Common myeloid progenitor, CD34-positive (primary cell): ENCODE results near the gene RBM34.

Experiments
- CTCF ChIA-PET: fragments of 350-600 bp; sonication (Branson Sonifier 250); formaldehyde crosslinking; loops from one replicate; lab custom pipeline; 2021; ENCODE audit warnings: antibody characterized with exemption; lab: Charles Lee
- POLR2A ChIA-PET: fragments of 350-600 bp; sonication (Branson Sonifier 250); formaldehyde crosslinking; loops from one replicate; lab custom pipeline; 2021; ENCODE audit warnings: antibody characterized with exemption; lab: Charles Lee
- DNase-seq, 3 donors: peaks; one replicate each; pipeline versions ENCODE4 v3.0.0 to v3.0.0-alpha.2; 2013
- H3K27ac ChIP-seq, 2 experiments: 1 replicate in 1 of 2; 2 replicates in 1 of 2; pipeline ENCODE4 v1.7.0; 2013; ENCODE audit warnings: inconsistent platforms in 2 of 2, low read length in 2 of 2, mild to moderate bottlenecking in 2 of 2, low read depth in 1 of 2, moderate library complexity in 1 of 2; ENCODE audit not compliant: severe bottlenecking in 2 of 2, insufficient read depth in 1 of 2, poor library complexity in 1 of 2
- H3K27me3 ChIP-seq, 5 experiments: replicated peaks in 2 of 5; 1 replicate in 3 of 5; 2 replicates in 2 of 5; pipeline versions ENCODE4 v1.6.1 to v1.7.0; 2013; ENCODE audit warnings: low read length in 4 of 5, mild to moderate bottlenecking in 2 of 5, moderate library complexity in 2 of 5, inconsistent platforms in 1 of 5; ENCODE audit not compliant: insufficient read depth in 5 of 5, control insufficient read depth in 4 of 5
- H3K36me3 ChIP-seq, 4 experiments: 1 replicate in 2 of 4; 2 replicates in 2 of 4; pipeline versions ENCODE4 v1.6.1 to v1.7.0; 2013; ENCODE audit warnings: low read length in 3 of 4, control low read depth in 1 of 4, mild to moderate bottlenecking in 1 of 4; ENCODE audit not compliant: control insufficient read depth in 4 of 4, insufficient read depth in 4 of 4
- H3K4me1 ChIP-seq, 4 experiments: 1 replicate in 3 of 4; 2 replicates in 1 of 4; pipeline versions ENCODE4 v1.6.1 to v1.7.1; 2013; ENCODE audit warnings: low read length in 3 of 4, mild to moderate bottlenecking in 3 of 4, control low read depth in 1 of 4, inconsistent platforms in 1 of 4, moderate library complexity in 1 of 4; ENCODE audit not compliant: control insufficient read depth in 4 of 4, insufficient read depth in 4 of 4; ENCODE audit errors: control extremely low read depth in 1 of 4
- H3K4me3 ChIP-seq, 7 experiments: 1 replicate in 4 of 7; 2 replicates in 3 of 7; pipeline versions ENCODE4 v1.5.1 to v1.7.0; 2013; ENCODE audit warnings: mild to moderate bottlenecking in 7 of 7, low read length in 6 of 7, moderate library complexity in 6 of 7, inconsistent platforms in 2 of 7, low read depth in 2 of 7, control low read depth in 1 of 7; ENCODE audit not compliant: insufficient read depth in 4 of 7, control insufficient read depth in 1 of 7; ENCODE audit errors: extremely low read depth in 1 of 7
- H3K9me3 ChIP-seq, 5 experiments: 1 replicate in 4 of 5; 2 replicates in 1 of 5; pipeline versions ENCODE4 v1.6.1 to v1.7.1; 2013; ENCODE audit warnings: low read length in 4 of 5, mild to moderate bottlenecking in 2 of 5, inconsistent platforms in 1 of 5, low read depth in 1 of 5, moderate library complexity in 1 of 5; ENCODE audit not compliant: control insufficient read depth in 4 of 5, insufficient read depth in 2 of 5; ENCODE audit errors: control extremely low read depth in 1 of 5
- WGBS: methylation state at CpG from one replicate; pipeline ENCODE4 v1.1.5; 2013; ENCODE audit not compliant: insufficient coverage; 5-methylcytosine and 5-hydroxymethylcytosine counted together

Gene RBM34

GRCh38 chr1:235131961-235132360 lies 29.1 kb downstream of the RBM34 start:
- Histone ChIP-seq H3K27ac (no peak overlapping the region), H3K4me1 (peaks cover 7 to 12% (median 11%) of the 10 kb centered on the region in 4 experiments), H3K4me3 (no peak overlapping the region), H3K36me3 (peaks cover 18 to 42% (median 31%) of the 10 kb centered on the region in 4 experiments), H3K9me3 (no peaks in the 10 kb centered on the region), H3K27me3 (no peaks in the 10 kb centered on the region)
- CTCF ChIA-PET, result interaction anchor here (1.4 kb wide), 2 partner anchors 12 to 25 kb away, joined by 3 read pairs; no protein-coding TSS in a partner anchor
- POLR2A ChIA-PET, result interaction anchor here (1.3 kb wide), 1 partner anchor 14 kb away, joined by 3 read pairs; no protein-coding TSS in a partner anchor
- DNase-seq, result no peak
- WGBS, result 80% methylated on average over 1 of the region's 6 CpGs

- no peak overlapping the region for H3K27ac ChIP-seq
- WGBS, result 90% methylated on average over 6 of the region's 7 CpGs
- H3K36me3 ChIP-seq, result peaks cover 9 to 34% (median 25%) of the 10 kb centered on the region in 4 experiments
- H3K4me1 ChIP-seq, result peaks cover 11 to 20% (median 19%) of the 10 kb centered on the region in 4 experiments
- no peaks in the 10 kb centered on the region for H3K9me3 ChIP-seq
- no peaks in the 10 kb centered on the region for H3K27me3 ChIP-seq
- DNase-seq, result no peak
- ChIA-PET CTCF (no interaction called here), POLR2A (no interaction called here)
- H3K4me3 ChIP-seq, result no peak overlapping the region
Measured at GRCh38 chr1:235130766-235131270, 30.2 kb downstream of the RBM34 start.

- Histone ChIP-seq H3K4me1 (peaks cover 11 to 20% (median 19%) of the 10 kb centered on the region in 4 experiments), H3K9me3 (no peaks in the 10 kb centered on the region), H3K27me3 (no peaks in the 10 kb centered on the region), H3K4me3 (no peak overlapping the region), H3K27ac (no peak overlapping the region), H3K36me3 (peaks cover 4 to 28% (median 19%) of the 10 kb centered on the region in 4 experiments)
- ChIA-PET CTCF (interaction anchor here (0.9 kb wide), 1 partner anchor 26 kb away, joined by 3 read pairs; no protein-coding TSS in a partner anchor), POLR2A (no interaction called here)
- DNase-seq, result no peak
- WGBS, result 100% methylated on average over 4 of the region's 4 CpGs
Measured at GRCh38 chr1:235129774-235130570, 31.1 kb downstream of the RBM34 start.

GRCh38 chr1:235128456-235129328 lies 32.4 kb downstream of the RBM34 start, which contains the start of gene TOMM20:
TOMM20 (minus strand) TSS chr1:235128837; CDS start chr1:235128715, 122 bp downstream.
- Histone ChIP-seq H3K36me3 (peaks cover 3 to 28% (median 14%) of the 10 kb centered on the region in 4 experiments), H3K27me3 (no peaks in the 10 kb centered on the region), H3K4me1 (peaks cover 11 to 20% (median 19%) of the 10 kb centered on the region in 4 experiments), H3K9me3 (no peaks in the 10 kb centered on the region), H3K4me3 (peak within 1 kb of the TSS; percentile 64 to 98 (median 92)), H3K27ac (peak within 1 kb of the TSS; percentile 90 to 97)
- ChIA-PET CTCF (interaction anchor here (0.8 to 0.9 kb wide), 2 partner anchors 28 to 35 kb away, joined by 3 read pairs; no protein-coding TSS in a partner anchor), POLR2A (no interaction called here)
- WGBS, result 0% methylated on average over 62 of the region's 67 CpGs
- DNase-seq, result peak; percentile 98 to 99 (median 99)

DNA sequence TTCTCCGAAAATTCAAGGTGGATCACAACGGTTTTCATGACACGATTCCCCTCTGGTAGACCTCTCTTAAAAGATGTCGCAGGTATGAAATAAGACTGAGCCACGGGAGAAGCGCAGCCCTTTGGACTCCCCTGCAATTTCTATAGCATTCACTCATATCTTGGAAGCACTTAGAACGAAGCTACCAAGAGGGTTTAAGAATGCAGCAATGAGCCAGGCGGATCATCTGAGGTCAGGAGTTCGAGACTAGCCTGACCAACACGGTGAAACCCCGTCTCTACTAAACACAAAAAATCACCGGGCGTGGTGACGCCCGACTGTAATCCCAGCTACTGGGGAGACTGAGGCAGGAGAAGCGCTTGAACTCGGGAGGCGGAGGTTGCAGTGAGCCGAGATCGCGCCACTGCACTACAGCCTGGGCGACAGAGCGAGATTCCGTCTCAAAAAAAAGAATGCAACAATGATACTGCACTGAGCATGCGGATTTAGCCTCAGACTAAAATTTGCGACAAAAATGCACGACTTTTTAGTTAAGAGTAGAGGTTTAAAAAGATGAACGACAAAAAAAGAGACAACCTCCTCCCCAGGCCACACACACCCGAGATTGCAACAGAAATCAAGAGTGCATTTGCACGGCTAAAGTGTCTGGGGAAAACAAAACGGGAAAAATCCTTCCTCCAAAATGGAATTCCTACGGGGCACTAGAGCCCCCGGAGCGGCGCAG lies 33.2 kb downstream of the RBM34 start:
- peaks cover 6 to 29% (median 13%) of the 10 kb centered on the region in 4 experiments for H3K36me3 ChIP-seq
- CTCF ChIA-PET, result interaction anchor here (1.0 kb wide), 2 partner anchors 32 to 640 kb away, joined by 3 to 4 read pairs; no protein-coding TSS in a partner anchor
- WGBS, result 4% methylated on average over 30 of the region's 35 CpGs
- peaks cover 11 to 22% (median 19%) of the 10 kb centered on the region in 4 experiments for H3K4me1 ChIP-seq
- H3K9me3 ChIP-seq, result no peaks in the 10 kb centered on the region
- H3K4me3 ChIP-seq, result peak overlapping the region; percentile 64 to 98 (median 92)
- H3K27me3 ChIP-seq, result no peaks in the 10 kb centered on the region
- peak; percentile 12 to 46 (median 38) for DNase-seq
- H3K27ac ChIP-seq, result peak overlapping the region; percentile 90 to 97
- POLR2A ChIA-PET, result interaction anchor here (1.1 kb wide), 1 partner anchor 22 kb away, joined by 3 read pairs; no protein-coding TSS in a partner anchor

GRCh38 chr1:235127203-235127602 lies 33.8 kb downstream of the RBM34 start:
- ChIA-PET POLR2A (interaction anchor here (1.1 kb wide), 1 partner anchor 22 kb away, joined by 3 read pairs; no protein-coding TSS in a partner anchor), CTCF (interaction anchor here (0.9 to 3.6 kb wide), 4 partner anchors 11 to 640 kb away, joined by 3 to 9 read pairs (median 4); no protein-coding TSS in a partner anchor)
- peaks cover 11 to 22% (median 19%) of the 10 kb centered on the region in 4 experiments for H3K4me1 ChIP-seq
- peaks cover 3 to 31% (median 14%) of the 10 kb centered on the region in 4 experiments for H3K36me3 ChIP-seq
- H3K4me3 ChIP-seq, result peak overlapping the region in 6 of 7 experiments; percentile 85 to 98 (median 92)
- H3K27ac ChIP-seq, result peak overlapping the region; percentile 90 to 97
- WGBS, result 10% methylated on average over 2 of the region's 4 CpGs
- H3K9me3 ChIP-seq, result no peaks in the 10 kb centered on the region
- DNase-seq, result no peak
- no peaks in the 10 kb centered on the region for H3K27me3 ChIP-seq
